HG03045 (cell line): ENCODE results near the gene BAIAP2.
"Not testable (repeated sequence)": the region's sequence is repeated elsewhere in the genome, so short reads cannot be mapped to it uniquely, and the experiment has no call there.

Experiments used
- ATAC-seq: cut with Tn5 transposase; IDR thresholded peaks from one replicate; pipeline ENCODE4 v1.9.1; 2021; ENCODE audit warnings: mild to moderate bottlenecking, moderate library complexity; ENCODE audit not compliant: unreplicated experiment

BAIAP2 gene

GRCh38 chr17:81135505-81136278 lies 100.7 kb downstream of the BAIAP2 start:
- ATAC-seq: no peak

- no peak for ATAC-seq
Observed at GRCh38 chr17:81136366-81136765, 101.4 kb downstream of the BAIAP2 start.

GRCh38 chr17:81137248-81137647 lies 102.3 kb downstream of the BAIAP2 start:
- no peak for ATAC-seq

- no peak for ATAC-seq
Observed at GRCh38 chr17:81138083-81138482, 103.1 kb downstream of the BAIAP2 start.

GRCh38 chr17:81138500-81138899 lies 103.5 kb downstream of the BAIAP2 start:
- ATAC-seq: no peak

GRCh38 chr17:81139428-81139827 lies 104.5 kb downstream of the BAIAP2 start:
- ATAC-seq: no peak

GRCh38 chr17:81140018-81140417 lies 105.1 kb downstream of the BAIAP2 start:
- ATAC-seq: no peak

- ATAC-seq: no peak
Observed at GRCh38 chr17:81140695-81141094, 105.7 kb downstream of the BAIAP2 start.

- no peak for ATAC-seq
Observed at GRCh38 chr17:81142301-81143199, 107.6 kb downstream of the BAIAP2 start.

GRCh38 chr17:81143200-81143527 lies 108.2 kb downstream of the BAIAP2 start:
- no peak for ATAC-seq

GRCh38 chr17:81143717-81144422 lies 108.9 kb downstream of the BAIAP2 start:
- no peak for ATAC-seq

GRCh38 chr17:81144423-81144781 lies 109.5 kb downstream of the BAIAP2 start:
- ATAC-seq: no peak

GRCh38 chr17:81146208-81146607 lies 111.3 kb downstream of the BAIAP2 start:
- not testable (repeated sequence) for ATAC-seq

GRCh38 chr17:81147701-81148100 lies 112.8 kb downstream of the BAIAP2 start:
- no peak for ATAC-seq

- no peak for ATAC-seq
Observed at GRCh38 chr17:81148571-81148970, 113.6 kb downstream of the BAIAP2 start.

GRCh38 chr17:81148986-81149533 lies 114.1 kb downstream of the BAIAP2 start:
- ATAC-seq: no peak

GRCh38 chr17:81150377-81151077 lies 115.6 kb downstream of the BAIAP2 start:
- ATAC-seq: no peak

- no peak for ATAC-seq
Observed at GRCh38 chr17:81151278-81151677, 116.3 kb downstream of the BAIAP2 start.

GRCh38 chr17:81152288-81152828 lies 117.4 kb downstream of the BAIAP2 start:
- ATAC-seq: no peak

GRCh38 chr17:81153340-81153803 lies 118.4 kb downstream of the BAIAP2 start:
- no peak for ATAC-seq
